Thyroid gland (tissue), 4 donors: Measurements from ENCODE around the gene PGGHG. TPM values are rescaled to one million over a fixed set of nuclear protein-coding genes. Genes with fewer than 3 reads are reported as not detected.
A peak's percentile ranks its signal among the peaks of the same experiment; 100 is the strongest.
"Not testable (repeated sequence)": the region's sequence is repeated elsewhere in the genome, so short reads cannot be mapped to it uniquely, and the experiment has no call there.

Experiments used
- DNase-seq, 2 donors: peaks; one replicate each; pipeline ENCODE4 v3.0.0-alpha.2; 2019
- H3K27ac ChIP-seq, 3 donors: fragments of 200-600 bp; sonication (generic); 1 replicate in 2 of 3; 2 replicates in 1 of 3; pipeline ENCODE4 v1.5.1; 2016 to 2019; ENCODE audit warnings: mild to moderate bottlenecking in 1 of 3, moderate library complexity in 1 of 3
- H3K27me3 ChIP-seq: fragments of 200-600 bp; sonication (generic); one replicate; pipeline ENCODE4 v1.5.1; 2019
- H3K36me3 ChIP-seq, 2 donors: fragments of 200-600 bp; sonication (generic); one replicate each; pipeline ENCODE4 v1.5.1; 2016 to 2019
- H3K4me1 ChIP-seq, 2 donors: fragments of 200-600 bp; sonication (generic); one replicate each; pipeline ENCODE4 v1.5.1; 2017 to 2019
- H3K4me3 ChIP-seq, 3 donors: fragments of 200-600 bp; sonication (generic); replicated peaks in 1 of 3; 1 replicate in 2 of 3; 2 replicates in 1 of 3; pipeline ENCODE4 v1.5.1; 2016; ENCODE audit warnings: mild to moderate bottlenecking in 1 of 3
- H3K9me3 ChIP-seq: fragments of 200-600 bp; sonication (generic); one replicate; pipeline ENCODE4 v1.5.1; 2017
- POLR2A ChIP-seq, 2 donors: fragments of 450-650 bp; IDR thresholded peaks; one replicate each; pipeline ENCODE4 v1.6.1; 2017; ENCODE audit warnings: antibody characterized with exemption in 2 of 2, mild to moderate bottlenecking in 2 of 2, moderate library complexity in 1 of 2
- WGBS, 2 donors: methylation state at CpG; one replicate each; pipeline ENCODE4 v1.1.5; 2017; 5-methylcytosine and 5-hydroxymethylcytosine counted together
- intact Hi-C: fragments of 100-400 bp; cut with DNase I; formaldehyde crosslinking; loops from one replicate; pipeline ENCODE4 v1.15.1; 2023
- total RNA-seq, 4 donors: library from RNA; depleted of rRNA; stranded (reverse); fragments of >200 nt; gene quantifications; one replicate each; pipeline ENCODE4 v1.2.3, GENCODE V29; 2016
- TF ChIP-seq, protein P1 (sequence below), 6 experiments: fragments of 200-600 bp in 3 of 6; fragments of 450-650 bp in 3 of 6; sonication (generic) in 3 of 6; IDR thresholded peaks; one replicate each; pipeline ENCODE4 v1.5.1; 2016 to 2019; ENCODE audit warnings: antibody characterized with exemption in 6 of 6, mild to moderate bottlenecking in 2 of 6, inconsistent platforms in 1 of 6, moderate library complexity in 1 of 6

The PGGHG gene
- total RNA-seq, 4 donors from 2014 or later, result 21.8 to 43.3 (median 32.7) TPM

DNA sequence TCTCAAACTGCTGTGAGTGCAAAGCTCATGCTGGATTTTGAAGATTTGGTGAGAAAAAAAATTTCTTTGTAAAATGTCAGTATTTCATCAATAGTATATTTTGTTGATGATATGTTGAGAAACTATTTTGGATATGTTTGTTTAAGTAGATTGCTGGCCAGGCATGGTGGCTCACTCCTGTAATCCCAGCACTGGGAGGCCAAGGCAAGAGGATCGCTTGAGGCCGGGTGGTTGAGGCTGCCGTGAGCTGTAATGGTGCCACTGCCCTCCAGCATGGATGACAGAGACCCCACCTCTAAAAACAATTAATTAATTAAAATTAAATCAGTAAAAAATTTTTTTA is 38.6 kb downstream of the PGGHG start:
- TF ChIP-seq POLR2A (IDR thresholded peaks at IDR 0.05), result no peak
- TF ChIP-seq, protein P1, sequence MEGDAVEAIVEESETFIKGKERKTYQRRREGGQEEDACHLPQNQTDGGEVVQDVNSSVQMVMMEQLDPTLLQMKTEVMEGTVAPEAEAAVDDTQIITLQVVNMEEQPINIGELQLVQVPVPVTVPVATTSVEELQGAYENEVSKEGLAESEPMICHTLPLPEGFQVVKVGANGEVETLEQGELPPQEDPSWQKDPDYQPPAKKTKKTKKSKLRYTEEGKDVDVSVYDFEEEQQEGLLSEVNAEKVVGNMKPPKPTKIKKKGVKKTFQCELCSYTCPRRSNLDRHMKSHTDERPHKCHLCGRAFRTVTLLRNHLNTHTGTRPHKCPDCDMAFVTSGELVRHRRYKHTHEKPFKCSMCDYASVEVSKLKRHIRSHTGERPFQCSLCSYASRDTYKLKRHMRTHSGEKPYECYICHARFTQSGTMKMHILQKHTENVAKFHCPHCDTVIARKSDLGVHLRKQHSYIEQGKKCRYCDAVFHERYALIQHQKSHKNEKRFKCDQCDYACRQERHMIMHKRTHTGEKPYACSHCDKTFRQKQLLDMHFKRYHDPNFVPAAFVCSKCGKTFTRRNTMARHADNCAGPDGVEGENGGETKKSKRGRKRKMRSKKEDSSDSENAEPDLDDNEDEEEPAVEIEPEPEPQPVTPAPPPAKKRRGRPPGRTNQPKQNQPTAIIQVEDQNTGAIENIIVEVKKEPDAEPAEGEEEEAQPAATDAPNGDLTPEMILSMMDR (IDR thresholded peaks at IDR 0.05), result no peak
- H3K4me3 ChIP-seq, result no peak overlapping the region

DNA sequence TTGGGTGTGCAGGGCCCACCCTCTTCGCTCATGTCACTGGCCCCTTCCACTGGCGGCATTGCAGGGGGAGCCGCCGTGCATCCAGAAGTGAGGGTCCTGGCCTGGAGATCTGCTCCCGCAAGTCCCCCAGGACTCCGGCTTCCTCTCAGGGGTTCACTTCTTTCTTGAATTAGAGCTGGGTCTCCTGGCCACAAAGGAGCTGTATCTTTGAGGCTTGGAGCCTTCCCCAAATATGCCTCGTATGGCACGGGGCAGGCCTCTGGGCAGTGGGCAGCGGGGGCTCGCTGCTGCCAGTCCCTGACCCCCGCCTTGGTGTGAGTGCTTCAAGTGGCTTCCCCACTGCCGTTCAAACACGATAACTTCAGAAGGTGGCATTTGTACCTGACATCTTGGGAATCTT is 39.1 kb downstream of the PGGHG start:
- H3K4me3 ChIP-seq, result no peak overlapping the region
- WGBS, 2 donors, result 89 to 93% methylated on average over 13 of the region's 13 CpGs
- intact Hi-C loops, result no loop called here
- H3K9me3 ChIP-seq, result no peaks in the 10 kb centered on the region
- TF ChIP-seq POLR2A (IDR thresholded peaks at IDR 0.05), result no peak
- TF ChIP-seq, protein P1 (IDR thresholded peaks at IDR 0.05), result no peak
- no peaks in the 10 kb centered on the region for H3K36me3 ChIP-seq
- no peaks in the 10 kb centered on the region for H3K27me3 ChIP-seq
- no peak for DNase-seq
- H3K4me1 ChIP-seq, result peaks cover 27 to 41% of the 10 kb centered on the region in 2 donors
- no peak overlapping the region for H3K27ac ChIP-seq

More for the DNA sequence above, 38.6 kb downstream of the PGGHG start:
- no peaks in the 10 kb centered on the region for H3K9me3 ChIP-seq
- H3K27ac ChIP-seq, result peak overlapping the region; percentile 86 to 88 (median 86)
- WGBS, 2 donors, result 96 to 98% methylated on average over 3 of the region's 3 CpGs
- peaks cover 27 to 45% of the 10 kb centered on the region in 2 donors for H3K4me1 ChIP-seq
- H3K27me3 ChIP-seq, result no peaks in the 10 kb centered on the region
- DNase-seq, result no peak
- intact Hi-C loops, result no loop called here
- H3K36me3 ChIP-seq, result no peaks in the 10 kb centered on the region

- DNase-seq, H3K9me3 ChIP-seq, H3K36me3 ChIP-seq, H3K27ac ChIP-seq, H3K4me3 ChIP-seq, intact Hi-C loops, H3K27me3 ChIP-seq: not testable (repeated sequence)
- peaks cover 27 to 41% of the 10 kb centered on the region in 2 donors for H3K4me1 ChIP-seq
- 89 to 92% methylated on average over 15 of the region's 15 CpGs for WGBS, 2 donors
These were observed 39.7 kb downstream of the PGGHG start for GRCh38 chr11:328516-329100.

DNA sequence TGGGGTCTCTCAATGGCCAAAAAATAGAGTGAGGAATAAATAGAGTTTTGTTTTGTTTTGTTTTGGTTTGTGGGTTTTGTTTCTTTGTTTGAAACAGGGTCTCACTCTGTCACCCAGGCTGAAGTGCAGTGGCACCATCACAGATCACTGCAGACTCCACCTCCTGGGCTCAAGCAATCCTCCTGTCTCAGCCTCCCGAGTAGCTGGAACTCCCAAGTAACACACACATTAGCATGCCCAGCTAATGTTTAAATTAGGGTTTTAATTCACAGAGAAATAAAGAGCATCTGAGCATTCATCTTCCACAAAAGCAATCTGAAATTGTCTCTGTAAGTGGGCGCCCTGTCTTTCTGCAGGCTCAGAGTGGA is 40.9 kb downstream of the PGGHG start:
- WGBS, 2 donors, result 94 to 95% methylated on average over 2 of the region's 2 CpGs
- TF ChIP-seq, protein P1 (IDR thresholded peaks at IDR 0.05), result no peak
- TF ChIP-seq POLR2A (IDR thresholded peaks at IDR 0.05), result no peak
- DNase-seq, result no peak
- intact Hi-C loops, result no loop called here
- Histone ChIP-seq H3K27me3 (no peaks in the 10 kb centered on the region), H3K4me1 (peaks cover 20 to 28% of the 10 kb centered on the region in 2 donors), H3K9me3 (no peaks in the 10 kb centered on the region), H3K27ac (no peak overlapping the region), H3K36me3 (no peaks in the 10 kb centered on the region), H3K4me3 (no peak overlapping the region)

DNA sequence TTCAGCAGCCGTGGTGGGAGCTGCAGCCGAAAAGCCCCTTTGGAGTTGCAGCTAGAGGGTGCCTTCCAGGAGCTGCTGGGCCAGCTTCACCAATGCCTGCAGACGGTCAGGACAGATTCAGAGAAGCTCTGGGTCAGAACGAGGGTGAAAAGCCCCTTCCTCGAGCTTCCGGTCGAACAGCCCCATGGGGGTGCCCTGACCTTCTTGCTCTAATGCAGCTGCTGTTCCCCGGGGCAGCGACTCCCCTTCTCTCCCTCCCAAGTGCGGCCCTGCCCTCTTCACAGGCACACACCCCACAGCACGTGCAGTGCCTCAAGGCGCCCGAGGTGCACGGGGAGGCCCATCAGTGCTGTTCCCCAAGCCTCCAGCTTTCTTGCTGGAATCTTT is 41.4 kb downstream of the PGGHG start:
- TF ChIP-seq, protein P1 (IDR thresholded peaks at IDR 0.05), result no peak
- no peak for TF ChIP-seq POLR2A (IDR thresholded peaks at IDR 0.05)
- H3K27ac ChIP-seq, result no peak overlapping the region
- intact Hi-C loops, result no loop called here
- H3K4me1 ChIP-seq, result peaks cover 20 to 28% of the 10 kb centered on the region in 2 donors
- H3K4me3 ChIP-seq, result no peak overlapping the region
- no peaks in the 10 kb centered on the region for H3K36me3 ChIP-seq
- H3K9me3 ChIP-seq, result no peaks in the 10 kb centered on the region
- DNase-seq, result no peak
- no peaks in the 10 kb centered on the region for H3K27me3 ChIP-seq
- 84 to 88% methylated on average over 14 of the region's 14 CpGs for WGBS, 2 donors
